ENCODE data around the gene CCN6. TPM values are rescaled to one million over a fixed set of nuclear protein-coding genes. Genes with fewer than 3 reads are reported as not detected.
A peak's percentile ranks its signal among the peaks of the same experiment; 100 is the strongest.

The CCN6 gene
- total RNA-seq, 1 donor from 2014 or later: not detected

DNA sequence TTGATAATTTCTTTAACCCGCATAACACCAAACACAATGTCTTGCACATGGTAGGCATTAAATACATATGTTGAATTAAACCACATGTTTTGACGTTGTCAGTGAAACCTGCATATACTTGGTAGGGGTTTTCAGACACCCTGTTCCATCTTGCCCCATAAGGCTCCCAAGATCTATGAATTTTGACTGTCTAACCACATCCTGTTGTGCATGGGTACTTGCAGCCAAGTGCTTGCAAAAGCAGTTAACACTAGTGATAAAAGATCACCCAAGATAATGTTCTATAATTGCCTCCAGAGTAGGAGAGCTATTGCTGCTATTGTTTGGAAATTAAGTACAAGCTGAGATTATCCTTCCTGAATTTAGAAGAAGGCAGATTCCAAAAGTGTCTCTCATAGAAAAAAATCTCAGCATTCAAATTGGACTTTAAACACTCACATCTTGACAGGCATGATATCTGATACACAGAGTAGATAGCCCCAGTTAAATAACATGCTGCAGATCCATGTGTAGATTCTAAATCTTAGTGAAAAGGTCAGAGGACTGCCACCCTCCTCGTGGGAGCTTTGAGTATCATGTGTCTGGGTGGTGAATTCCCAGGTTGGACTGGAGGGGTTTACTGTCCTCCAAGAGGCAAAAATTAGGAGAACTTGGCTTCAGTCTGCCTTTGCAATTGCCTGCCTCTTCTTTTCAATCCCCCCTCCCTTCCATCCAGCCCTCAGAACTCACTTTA is 25.8 kb upstream of the CCN6 start:
- Histone ChIP-seq H3K9ac (no peak overlapping the region), H2AFZ (replicated peaks) (no peak overlapping the region), H3K27me3 (peaks cover 9% of the 10 kb centered on the region), H3K4me2 (no peak overlapping the region), H3F3A (ENCODE audit: low read depth) (no peaks in the 10 kb centered on the region), H3K4me1 (no peaks in the 10 kb centered on the region), H3K9me3 (ENCODE audit: low read depth) (no peaks in the 10 kb centered on the region), H3K79me2 (ENCODE audit: low read depth) (no peaks in the 10 kb centered on the region), H3K4me3 (no peak overlapping the region), H3K27ac (no peak overlapping the region), H4K20me1 (ENCODE audit: low read depth) (no peaks in the 10 kb centered on the region), H3K36me3 (no peaks in the 10 kb centered on the region)
- H3K4me3 Mint-ChIP-seq: no peak overlapping the region
- peaks cover 7% of the 10 kb centered on the region for H3K9me3 Mint-ChIP-seq
- peaks cover 4% of the 10 kb centered on the region for H3K4me1 Mint-ChIP-seq
- H3K36me3 Mint-ChIP-seq: peaks cover 3% of the 10 kb centered on the region
- peaks cover 11% of the 10 kb centered on the region for H3K27me3 Mint-ChIP-seq (ENCODE audit: insufficient read depth, low read depth)
- H3K27ac Mint-ChIP-seq: no peak overlapping the region
- TF ChIP-seq, protein P1, sequence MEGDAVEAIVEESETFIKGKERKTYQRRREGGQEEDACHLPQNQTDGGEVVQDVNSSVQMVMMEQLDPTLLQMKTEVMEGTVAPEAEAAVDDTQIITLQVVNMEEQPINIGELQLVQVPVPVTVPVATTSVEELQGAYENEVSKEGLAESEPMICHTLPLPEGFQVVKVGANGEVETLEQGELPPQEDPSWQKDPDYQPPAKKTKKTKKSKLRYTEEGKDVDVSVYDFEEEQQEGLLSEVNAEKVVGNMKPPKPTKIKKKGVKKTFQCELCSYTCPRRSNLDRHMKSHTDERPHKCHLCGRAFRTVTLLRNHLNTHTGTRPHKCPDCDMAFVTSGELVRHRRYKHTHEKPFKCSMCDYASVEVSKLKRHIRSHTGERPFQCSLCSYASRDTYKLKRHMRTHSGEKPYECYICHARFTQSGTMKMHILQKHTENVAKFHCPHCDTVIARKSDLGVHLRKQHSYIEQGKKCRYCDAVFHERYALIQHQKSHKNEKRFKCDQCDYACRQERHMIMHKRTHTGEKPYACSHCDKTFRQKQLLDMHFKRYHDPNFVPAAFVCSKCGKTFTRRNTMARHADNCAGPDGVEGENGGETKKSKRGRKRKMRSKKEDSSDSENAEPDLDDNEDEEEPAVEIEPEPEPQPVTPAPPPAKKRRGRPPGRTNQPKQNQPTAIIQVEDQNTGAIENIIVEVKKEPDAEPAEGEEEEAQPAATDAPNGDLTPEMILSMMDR (IDR thresholded peaks at IDR 0.05): no peak
- TF ChIP-seq EZH2phosphoT487 (IDR thresholded peaks at IDR 0.05) (no peak), EZH2 (IDR thresholded peaks at IDR 0.05) (no peak)
- DNase-seq (ENCODE audit: low spot score): no peak

DNA sequence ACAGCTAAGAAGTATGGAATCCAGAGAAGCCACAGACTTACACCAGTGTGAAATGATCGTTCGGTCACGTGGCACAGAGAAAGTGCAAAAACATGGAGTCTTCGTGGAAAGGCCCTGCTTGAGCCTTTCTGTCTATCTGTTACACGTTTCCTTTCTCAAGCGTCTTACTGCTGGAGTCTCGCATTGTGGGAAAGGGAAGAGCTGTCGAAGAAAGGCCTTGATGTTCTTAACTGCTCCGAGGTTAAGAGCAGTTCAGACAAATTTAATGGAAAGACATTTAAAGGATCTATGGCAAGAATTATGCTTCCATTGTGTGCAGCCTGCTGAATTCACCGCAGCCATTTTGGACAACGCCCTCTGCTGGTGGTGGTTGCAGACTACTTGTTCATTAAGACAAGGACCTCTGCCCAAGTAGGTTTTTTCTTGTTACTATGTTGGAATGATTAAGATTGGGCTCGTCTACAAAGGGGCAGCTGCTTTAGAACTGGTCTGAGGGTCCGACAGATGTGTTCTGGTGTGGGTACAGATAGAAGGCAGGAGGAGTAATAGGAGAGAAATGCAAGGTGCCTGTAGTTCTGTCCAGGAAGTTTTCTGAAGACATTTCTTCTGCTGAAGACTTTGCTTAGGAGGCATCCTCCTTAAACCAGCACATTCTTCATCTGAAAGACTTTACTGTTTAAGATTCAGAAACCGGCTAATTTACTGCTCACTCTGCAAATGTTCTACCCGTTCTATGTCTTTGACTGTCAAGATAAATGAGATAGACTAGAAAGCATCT is 24.7 kb upstream of the CCN6 start:
- Histone ChIP-seq H3F3A (ENCODE audit: low read depth) (no peaks in the 10 kb centered on the region), H3K36me3 (no peaks in the 10 kb centered on the region), H3K4me2 (no peak overlapping the region), H2AFZ (replicated peaks) (peak overlapping the region; percentile 91), H3K27me3 (peaks cover 9% of the 10 kb centered on the region), H3K9ac (no peak overlapping the region), H3K27ac (no peak overlapping the region), H3K9me3 (ENCODE audit: low read depth) (no peaks in the 10 kb centered on the region), H4K20me1 (ENCODE audit: low read depth) (no peaks in the 10 kb centered on the region), H3K4me1 (no peaks in the 10 kb centered on the region), H3K4me3 (no peak overlapping the region), H3K79me2 (ENCODE audit: low read depth) (no peaks in the 10 kb centered on the region)
- TF ChIP-seq EZH2phosphoT487 (IDR thresholded peaks at IDR 0.05): no peak
- TF ChIP-seq, protein P1 (IDR thresholded peaks at IDR 0.05): peak; percentile 93
- H3K27ac Mint-ChIP-seq: peak overlapping the region; percentile 84
- H3K9me3 Mint-ChIP-seq: peaks cover 3% of the 10 kb centered on the region
- H3K27me3 Mint-ChIP-seq (ENCODE audit: insufficient read depth, low read depth): peaks cover 8% of the 10 kb centered on the region
- no peaks in the 10 kb centered on the region for H3K36me3 Mint-ChIP-seq
- peak; percentile 86 for DNase-seq (ENCODE audit: low spot score)
- no peak overlapping the region for H3K4me3 Mint-ChIP-seq
- H3K4me1 Mint-ChIP-seq: peaks cover 7% of the 10 kb centered on the region

- no peaks in the 10 kb centered on the region for H3K9me3 ChIP-seq (ENCODE audit: low read depth)
- H3K4me1 Mint-ChIP-seq: peaks cover 10% of the 10 kb centered on the region
- H3K4me2 ChIP-seq: no peak overlapping the region
- peaks cover 9% of the 10 kb centered on the region for H3K27me3 ChIP-seq
- H4K20me1 ChIP-seq (ENCODE audit: low read depth): no peaks in the 10 kb centered on the region
- no peak overlapping the region for H2AFZ ChIP-seq (replicated peaks)
- H3K27me3 Mint-ChIP-seq (ENCODE audit: insufficient read depth, low read depth): peaks cover 8% of the 10 kb centered on the region
- no peak overlapping the region for H3K27ac ChIP-seq
- no peak for DNase-seq (ENCODE audit: low spot score)
- H3K79me2 ChIP-seq (ENCODE audit: low read depth): no peaks in the 10 kb centered on the region
- no peak for TF ChIP-seq EZH2 (IDR thresholded peaks at IDR 0.05)
- TF ChIP-seq, protein P1 (IDR thresholded peaks at IDR 0.05): no peak
- TF ChIP-seq EZH2phosphoT487 (IDR thresholded peaks at IDR 0.05): no peak
- no peaks in the 10 kb centered on the region for H3F3A ChIP-seq (ENCODE audit: low read depth)
- H3K9me3 Mint-ChIP-seq: peaks cover 3% of the 10 kb centered on the region
- H3K27ac Mint-ChIP-seq: peak overlapping the region; percentile 10
- no peak overlapping the region for H3K4me3 ChIP-seq
- H3K36me3 Mint-ChIP-seq: no peaks in the 10 kb centered on the region
- no peaks in the 10 kb centered on the region for H3K4me1 ChIP-seq
- no peak overlapping the region for H3K4me3 Mint-ChIP-seq
- H3K36me3 ChIP-seq: no peaks in the 10 kb centered on the region
- no peak overlapping the region for H3K9ac ChIP-seq
Observed at GRCh38 chr6:112030206-112030960, 23.5 kb upstream of the CCN6 start.

Data from neural progenitor cell (in vitro differentiated cells).